ENCODE measurements around the gene SPAG6.
A peak's percentile ranks its signal among the peaks of the same experiment; 100 is the strongest.

SPAG6 gene

GRCh38 chr10:22427890-22428571 is 82.7 kb downstream of the SPAG6 start:
- FAIRE-seq (peak; percentile 46), DNase-seq (ENCODE audit: insufficient read length) (no peak)
- TF ChIP-seq TAF1 (IDR thresholded peaks at IDR 0.05; ENCODE audit: borderline replicate concordance, low read depth, low read length) (no peak), POLR2A (IDR thresholded peaks at IDR 0.05; ENCODE audit: low read depth, low read length) (no peak), POLR2AphosphoS5 (IDR thresholded peaks at IDR 0.05; ENCODE audit: low read depth, low read length) (no peak)

DNA sequence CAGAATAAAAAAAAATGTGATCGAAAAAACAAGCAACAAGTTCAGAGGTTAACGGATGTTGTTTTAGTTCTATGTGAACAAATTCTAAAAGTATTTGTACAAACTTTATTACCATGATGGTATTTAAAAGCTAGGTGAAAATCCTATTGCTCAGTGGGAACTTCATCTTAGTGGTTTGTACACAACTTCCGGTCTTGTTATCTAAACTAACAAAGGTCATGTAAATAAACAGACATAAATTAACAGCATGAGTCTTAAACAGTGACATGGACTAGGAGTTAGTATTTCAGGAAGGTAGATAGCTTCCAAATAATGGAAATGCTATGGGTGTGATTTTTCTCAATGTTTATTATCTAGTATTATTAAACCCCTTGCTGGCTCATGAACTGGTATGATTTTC is 83.8 kb downstream of the SPAG6 start:
- no peak for DNase-seq (ENCODE audit: insufficient read length)
- FAIRE-seq = no peak
- TF ChIP-seq POLR2AphosphoS5 (IDR thresholded peaks at IDR 0.05; ENCODE audit: low read depth, low read length) (no peak), POLR2A (IDR thresholded peaks at IDR 0.05; ENCODE audit: low read depth, low read length) (no peak), TAF1 (IDR thresholded peaks at IDR 0.05; ENCODE audit: borderline replicate concordance, low read depth, low read length) (no peak)

- DNase-seq (ENCODE audit: insufficient read length) (no peak), FAIRE-seq (no peak)
- no peak for TF ChIP-seq POLR2AphosphoS5 (IDR thresholded peaks at IDR 0.05; ENCODE audit: low read depth, low read length)
- TF ChIP-seq POLR2A (IDR thresholded peaks at IDR 0.05; ENCODE audit: low read depth, low read length) = no peak
- no peak for TF ChIP-seq TAF1 (IDR thresholded peaks at IDR 0.05; ENCODE audit: borderline replicate concordance, low read depth, low read length)
Observed at GRCh38 chr10:22429981-22430421, 84.7 kb downstream of the SPAG6 start.

- FAIRE-seq = no peak
- no peak for TF ChIP-seq POLR2A (IDR thresholded peaks at IDR 0.05; ENCODE audit: low read depth, low read length)
- no peak for DNase-seq (ENCODE audit: insufficient read length)
Observed at GRCh38 chr10:22433875-22434274, 88.6 kb downstream of the SPAG6 start.

- no peak for FAIRE-seq
- no peak for DNase-seq (ENCODE audit: insufficient read length)
- TF ChIP-seq POLR2A (IDR thresholded peaks at IDR 0.05; ENCODE audit: low read depth, low read length) = no peak
Observed at GRCh38 chr10:22434521-22434920, 89.2 kb downstream of the SPAG6 start.

- no peak for TF ChIP-seq POLR2AphosphoS5 (IDR thresholded peaks at IDR 0.05; ENCODE audit: low read depth, low read length)
- FAIRE-seq = no peak
Observed at GRCh38 chr10:22435650-22436049, 90.4 kb downstream of the SPAG6 start.

DNA sequence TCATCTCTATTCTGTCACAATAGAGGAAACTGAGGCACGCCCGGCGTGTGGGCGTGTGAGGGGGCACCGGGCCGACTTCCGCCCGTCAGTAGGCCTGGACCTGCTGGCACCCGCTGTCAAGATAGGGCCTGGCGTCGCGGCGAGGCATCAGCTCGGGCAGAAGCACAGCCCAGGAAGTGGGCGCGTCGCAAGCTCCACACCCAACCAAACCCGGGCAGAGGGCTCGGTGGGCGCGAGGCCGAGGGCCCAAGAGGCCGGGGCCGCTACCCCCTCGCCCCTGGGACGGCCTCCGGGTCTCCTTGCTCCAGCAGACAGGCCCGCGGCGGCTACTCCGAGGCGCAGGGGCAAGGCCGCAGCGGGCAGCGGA is 91.2 kb downstream of the SPAG6 start:
- DNase-seq (ENCODE audit: insufficient read length) (peak; percentile 37), FAIRE-seq (no peak)
- no peak for TF ChIP-seq POLR2A (IDR thresholded peaks at IDR 0.05; ENCODE audit: low read depth, low read length)
- no peak for TF ChIP-seq TAF1 (IDR thresholded peaks at IDR 0.05; ENCODE audit: borderline replicate concordance, low read depth, low read length)
- no peak for TF ChIP-seq POLR2AphosphoS5 (IDR thresholded peaks at IDR 0.05; ENCODE audit: low read depth, low read length)

More at GRCh38 chr10:22435650-22436049, 90.4 kb downstream of the SPAG6 start:
- DNase-seq (ENCODE audit: insufficient read length) = no peak

- DNase-seq (ENCODE audit: insufficient read length) = peak; percentile 57
- FAIRE-seq = peak; percentile 93
- TF ChIP-seq POLR2AphosphoS5 (IDR thresholded peaks at IDR 0.05; ENCODE audit: low read depth, low read length) (peak; percentile 97), POLR2A (IDR thresholded peaks at IDR 0.05; ENCODE audit: low read depth, low read length) (peak; percentile 98), TAF1 (IDR thresholded peaks at IDR 0.05; ENCODE audit: borderline replicate concordance, low read depth, low read length) (peak; percentile 90)
Observed at GRCh38 chr10:22436893-22437619, 91.8 kb downstream of the SPAG6 start.

- FAIRE-seq = peak; percentile 84
- no peak for TF ChIP-seq POLR2A (IDR thresholded peaks at IDR 0.05; ENCODE audit: low read depth, low read length)
- no peak for TF ChIP-seq POLR2AphosphoS5 (IDR thresholded peaks at IDR 0.05; ENCODE audit: low read depth, low read length)
- no peak for TF ChIP-seq TAF1 (IDR thresholded peaks at IDR 0.05; ENCODE audit: borderline replicate concordance, low read depth, low read length)
- DNase-seq (ENCODE audit: insufficient read length) = peak; percentile 20
Observed at GRCh38 chr10:22437620-22438588, 92.6 kb downstream of the SPAG6 start.

- no peak for DNase-seq (ENCODE audit: insufficient read length)
- TF ChIP-seq POLR2AphosphoS5 (IDR thresholded peaks at IDR 0.05; ENCODE audit: low read depth, low read length) = 0 out of 2 replicates have a peak, but pooled peaks have one; percentile 16
- no peak for TF ChIP-seq POLR2A (IDR thresholded peaks at IDR 0.05; ENCODE audit: low read depth, low read length)
- TF ChIP-seq TAF1 (IDR thresholded peaks at IDR 0.05; ENCODE audit: borderline replicate concordance, low read depth, low read length) = no peak
- FAIRE-seq = no peak
Observed at GRCh38 chr10:22438711-22439110, 93.4 kb downstream of the SPAG6 start.

GRCh38 chr10:22442063-22442462 is 96.8 kb downstream of the SPAG6 start:
- DNase-seq (ENCODE audit: insufficient read length) = no peak
- no peak for FAIRE-seq
- TF ChIP-seq TAF1 (IDR thresholded peaks at IDR 0.05; ENCODE audit: borderline replicate concordance, low read depth, low read length) (no peak), POLR2AphosphoS5 (IDR thresholded peaks at IDR 0.05; ENCODE audit: low read depth, low read length) (no peak), POLR2A (IDR thresholded peaks at IDR 0.05; ENCODE audit: low read depth, low read length) (no peak)
